SKM-1 treated with dmso at 0.1 percent for 144 hours (cell line): ENCODE data around the gene SNRPE.
"Not testable (repeated sequence)": the region's sequence is repeated elsewhere in the genome, so short reads cannot be mapped to it uniquely, and the experiment has no call there.

Experiments used
- DNase-seq: peaks from one replicate; lab custom pipeline; 2025; ENCODE audit not compliant: unreplicated experiment; lab: John Stamatoyannopoulos, UW

SNRPE gene

DNA sequence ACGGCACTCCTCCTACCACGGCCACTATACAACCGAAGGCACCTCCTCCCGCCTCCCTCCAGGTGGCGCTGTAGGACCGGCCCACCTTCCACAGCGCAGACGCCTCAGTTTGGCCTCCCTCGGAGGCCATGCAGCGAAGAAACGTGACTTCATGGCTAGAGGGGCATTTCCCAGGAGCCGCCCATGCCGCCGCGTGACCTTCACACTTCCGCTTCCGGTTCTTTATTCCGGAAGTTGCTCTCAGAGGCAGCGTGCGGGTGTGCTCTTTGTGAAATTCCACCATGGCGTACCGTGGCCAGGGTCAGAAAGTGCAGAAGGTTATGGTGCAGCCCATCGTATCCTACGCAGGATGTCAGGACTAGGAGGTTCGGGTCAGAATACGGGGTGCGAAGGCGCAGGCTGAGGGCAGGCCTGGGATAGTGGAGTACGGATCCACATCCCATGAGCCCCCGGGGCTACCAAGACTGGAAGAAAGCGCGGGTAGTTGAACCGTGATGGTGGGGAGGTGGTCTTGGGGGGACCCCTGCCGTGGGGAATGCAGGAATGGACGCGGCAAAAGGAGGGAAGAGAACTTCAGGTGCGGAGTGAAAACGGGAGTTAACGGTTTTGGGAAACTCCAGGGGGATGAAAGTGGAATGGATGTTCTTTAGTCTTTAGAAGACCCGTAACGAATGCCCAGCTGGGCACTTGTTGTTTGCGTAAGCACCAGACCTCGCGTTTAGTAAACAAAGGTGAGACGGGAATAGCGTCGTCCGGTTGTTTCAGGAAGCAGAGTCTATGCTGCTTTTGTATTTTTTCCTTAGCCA, at the start of gene SNRPE:
Gene SNRPE, plus strand, starts transcription at position 221 of the 806 bp plus-strand sequence. Its CDS starts 61 bp downstream, at position 282.
- DNase-seq, result peak; percentile 100

DNA sequence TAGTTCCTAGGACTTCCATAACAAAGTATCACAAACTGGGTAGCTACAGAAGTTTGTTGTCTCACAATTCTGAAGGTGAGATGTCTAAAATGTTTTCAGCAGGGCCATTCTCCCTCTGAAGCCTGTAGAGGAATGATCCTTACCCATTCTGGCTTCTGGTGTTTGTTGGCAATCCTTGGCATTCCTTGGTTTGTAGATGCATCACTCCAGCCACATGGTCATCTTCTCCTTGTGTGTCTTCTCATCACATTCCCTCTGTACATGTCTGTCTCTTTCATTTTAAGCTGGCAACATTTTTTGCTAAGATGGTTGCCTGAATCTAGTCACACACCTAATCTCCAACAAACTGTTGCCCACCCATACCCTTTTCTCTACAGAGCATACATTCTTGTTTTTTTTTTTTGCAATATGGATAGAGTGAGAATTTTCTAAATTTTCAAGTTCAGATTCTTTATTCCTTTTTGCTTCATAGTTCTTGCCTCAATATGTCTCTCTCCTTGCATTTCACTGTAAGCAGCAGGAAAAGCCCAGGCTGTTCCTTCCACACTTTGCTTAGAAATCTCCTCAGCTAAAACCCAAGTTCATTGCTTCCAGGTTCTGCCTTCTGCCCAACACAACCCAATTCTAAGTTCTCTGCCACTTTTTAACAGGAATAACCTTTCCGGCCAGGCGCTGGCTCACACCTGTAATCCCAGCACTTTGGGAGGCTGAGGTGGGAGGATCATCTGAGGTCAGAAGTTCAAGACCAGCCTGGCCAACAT, 47.6 kb upstream of the SNRPE start:
- DNase-seq, result no peak

DNA sequence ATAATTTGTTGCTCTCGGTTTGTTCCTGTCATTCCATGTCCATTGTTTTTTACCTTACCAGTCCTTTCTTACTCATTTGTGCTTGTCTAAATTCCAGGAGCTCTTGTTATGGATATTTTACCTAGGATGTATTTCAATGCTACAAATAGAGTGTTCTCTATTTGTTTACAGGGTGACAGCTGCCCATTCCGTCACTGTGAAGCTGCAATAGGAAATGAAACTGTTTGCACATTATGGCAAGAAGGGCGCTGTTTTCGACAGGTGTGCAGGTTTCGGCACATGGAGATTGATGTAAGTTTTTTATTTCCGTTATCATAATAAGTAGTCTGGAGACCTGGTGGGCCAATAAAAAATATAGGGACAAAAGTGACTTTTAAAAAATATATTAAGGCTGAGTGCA, 43.0 kb upstream of the SNRPE start:
- DNase-seq, result no peak

DNA sequence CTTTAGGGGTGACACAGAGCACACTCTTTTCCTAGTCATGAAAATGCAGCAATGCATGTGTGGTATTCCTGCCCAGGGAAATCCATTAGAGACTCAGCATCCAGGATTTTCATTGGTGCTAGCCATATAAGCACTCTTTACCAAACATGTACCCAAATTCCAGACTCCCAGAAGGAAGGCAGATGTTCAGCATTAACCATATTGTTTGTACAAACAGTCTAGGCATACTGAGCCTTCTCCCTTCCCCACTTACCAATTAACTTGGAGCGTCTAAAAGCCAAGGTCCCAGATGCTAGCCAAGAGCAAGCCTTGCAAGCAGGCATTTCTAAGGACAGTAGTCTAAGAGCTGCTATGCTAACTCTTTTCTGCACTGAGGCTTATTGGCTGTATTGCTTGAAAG, 38.1 kb upstream of the SNRPE start:
- DNase-seq, result no peak

DNA sequence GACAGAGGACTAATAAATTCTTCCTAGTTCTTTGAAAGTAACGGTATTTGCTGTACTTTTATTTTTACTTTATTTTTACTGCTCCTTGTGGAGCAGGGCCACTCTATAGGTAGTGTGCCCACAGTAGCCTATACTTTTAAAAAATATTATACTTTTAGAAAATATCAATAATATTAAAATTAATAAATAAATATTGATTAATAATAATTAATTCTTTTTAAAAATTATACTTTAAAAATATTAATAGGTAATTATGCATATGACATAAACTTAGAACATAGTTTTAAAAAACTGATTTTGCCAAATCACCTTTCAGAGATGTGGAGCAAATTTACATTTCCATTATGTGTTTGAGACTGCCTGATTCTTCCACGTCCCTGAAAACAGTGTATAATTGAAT, 35.2 kb upstream of the SNRPE start:
- no peak for DNase-seq

DNA sequence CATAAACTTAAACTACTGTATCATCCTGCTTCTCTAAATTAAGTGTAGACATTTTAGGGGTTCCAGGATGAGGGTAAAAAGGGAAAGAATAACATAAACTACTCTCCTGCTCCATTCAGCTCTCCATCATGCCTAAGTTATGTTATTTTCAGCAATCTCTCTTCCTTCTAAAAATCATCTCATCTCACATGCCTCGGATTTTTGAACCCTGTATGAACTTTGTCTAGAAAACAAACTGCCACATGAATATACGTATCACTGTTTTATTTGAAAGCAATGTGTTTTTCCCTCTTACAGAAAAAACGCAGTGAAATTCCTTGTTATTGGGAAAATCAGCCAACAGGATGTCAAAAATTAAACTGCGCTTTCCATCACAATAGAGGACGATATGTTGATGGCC, 33.4 kb upstream of the SNRPE start:
- DNase-seq, result no peak

GRCh38 chr1:203828503-203828902, 32.9 kb upstream of the SNRPE start:
- DNase-seq, result no peak

DNA sequence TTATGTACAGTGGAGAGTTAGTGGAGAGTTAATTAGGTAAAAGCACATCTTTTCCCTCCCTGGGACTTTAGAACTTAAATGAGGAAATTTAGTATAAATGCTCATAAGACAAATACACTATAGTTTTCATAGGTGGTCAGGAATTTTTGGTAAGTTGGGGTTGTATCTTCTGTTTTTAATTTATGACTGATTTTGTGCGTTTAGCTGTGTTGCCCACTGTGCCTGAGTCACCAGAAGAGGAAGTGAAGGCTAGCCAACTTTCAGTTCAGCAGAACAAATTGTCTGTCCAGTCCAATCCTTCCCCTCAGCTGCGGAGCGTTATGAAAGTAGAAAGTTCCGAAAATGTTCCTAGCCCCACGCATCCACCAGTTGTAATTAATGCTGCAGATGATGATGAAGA, 32.2 kb upstream of the SNRPE start:
- DNase-seq, result not testable (repeated sequence)

GRCh38 chr1:203835476-203835875, 25.9 kb upstream of the SNRPE start:
- no peak for DNase-seq

DNA sequence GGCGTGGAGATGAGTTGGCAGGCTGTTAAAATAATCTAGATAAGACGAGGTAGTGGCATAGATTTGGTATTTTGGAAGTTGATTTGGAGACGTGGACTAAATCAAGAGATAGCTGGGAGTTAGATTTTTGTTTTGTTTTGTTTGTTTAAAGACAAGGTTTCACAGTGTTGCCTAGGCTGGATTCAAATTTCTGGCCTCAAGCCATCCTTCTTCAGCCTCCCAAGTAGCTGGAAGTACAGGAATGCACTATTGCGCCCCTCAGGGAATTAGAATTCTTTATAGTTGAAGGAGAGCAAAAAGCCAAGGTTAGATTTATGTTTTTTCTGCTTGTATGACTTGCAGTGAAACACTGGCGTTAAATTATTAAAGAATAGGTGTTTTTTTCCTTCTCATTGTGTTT, 22.3 kb upstream of the SNRPE start:
- DNase-seq, result no peak

- DNase-seq, result no peak
These were observed 21.1 kb upstream of the SNRPE start for GRCh38 chr1:203840208-203840808.

DNA sequence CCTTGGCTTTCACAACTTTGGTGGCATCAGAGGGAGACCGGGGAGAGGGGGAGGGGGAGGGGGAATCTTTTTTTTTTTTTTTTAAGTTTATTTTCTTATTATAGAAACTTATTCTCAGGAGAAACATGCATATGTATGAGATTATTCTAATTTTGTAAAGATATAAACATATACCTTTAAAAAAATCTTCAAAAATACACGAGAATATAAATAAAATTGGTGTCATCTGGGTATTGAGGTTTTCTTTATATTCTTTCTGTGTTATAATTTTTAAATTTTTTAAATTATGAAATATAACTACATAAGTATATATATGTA, 18.9 kb upstream of the SNRPE start:
- no peak for DNase-seq

DNA sequence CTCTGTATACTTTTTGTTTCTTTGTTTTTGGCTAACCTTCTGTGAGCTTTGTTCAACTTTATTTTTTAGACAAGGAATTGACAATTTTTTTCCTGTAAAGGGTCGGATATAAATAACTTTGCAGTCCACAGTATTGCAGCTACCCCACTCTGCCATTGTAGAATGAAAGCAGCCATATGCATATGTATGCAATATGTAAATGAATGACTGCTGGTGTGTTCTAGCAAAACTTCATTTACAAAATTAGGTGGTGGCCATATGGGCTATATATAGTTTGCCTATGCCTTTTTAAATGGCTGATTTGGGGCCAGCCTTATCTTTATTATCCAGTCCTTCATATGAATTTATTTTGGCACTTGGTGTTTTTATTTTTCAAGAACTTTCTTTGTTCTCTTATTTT, 18.0 kb upstream of the SNRPE start:
- no peak for DNase-seq

- DNase-seq, result not testable (repeated sequence)
These were observed 8.3 kb upstream of the SNRPE start for GRCh38 chr1:203853112-203853511.

DNA sequence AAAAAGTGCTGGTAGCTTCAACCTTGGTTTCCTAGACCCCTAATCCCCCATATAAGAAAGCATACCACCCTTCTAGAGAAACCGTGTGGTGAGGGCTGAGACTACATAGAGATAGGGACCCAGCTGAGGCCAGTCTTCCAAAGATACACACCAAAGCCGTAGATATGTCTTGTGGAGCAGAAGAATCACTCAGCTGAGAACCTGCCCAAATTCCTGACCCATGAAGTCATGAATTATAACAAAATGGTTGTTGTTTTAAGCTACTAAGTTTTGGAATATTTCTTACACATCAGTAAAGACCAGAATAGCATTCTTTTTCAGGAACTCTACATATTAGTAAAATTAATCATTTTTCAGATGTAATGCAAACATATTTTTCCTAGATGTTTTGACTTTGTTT, 3.3 kb upstream of the SNRPE start:
- DNase-seq, result no peak

- no peak for DNase-seq
These were observed 2.4 kb upstream of the SNRPE start for GRCh38 chr1:203858975-203859374.

DNA sequence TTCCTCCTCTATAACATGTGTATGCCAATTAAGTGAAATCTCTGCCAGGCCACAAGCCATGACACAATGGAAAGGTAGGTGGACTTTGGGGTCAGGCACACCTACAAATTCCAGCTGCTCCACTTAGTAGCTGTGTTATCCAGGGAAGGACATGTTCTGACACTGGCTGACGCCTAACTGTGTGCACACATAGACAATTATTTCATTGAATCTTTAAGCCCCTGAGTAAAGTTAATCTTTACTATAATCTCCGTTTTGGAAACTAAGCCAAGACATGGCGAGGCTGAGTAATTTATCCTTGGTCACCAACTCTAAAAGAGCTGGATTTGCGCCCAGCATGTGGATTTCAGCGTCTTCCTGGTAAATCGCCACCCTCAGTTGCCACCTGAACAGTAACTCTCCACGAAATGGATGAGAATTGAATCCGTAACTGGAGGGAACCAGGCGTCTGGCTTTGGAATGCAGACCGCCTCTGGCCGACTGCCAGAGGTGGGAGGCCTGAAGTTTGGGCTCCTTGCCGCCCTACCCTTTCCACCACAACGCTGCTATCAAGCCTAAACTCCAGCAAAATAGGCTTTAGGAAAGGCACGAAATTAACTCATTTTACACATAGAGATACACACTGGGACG, 888 bp upstream of the SNRPE start:
- DNase-seq, result no peak

DNA sequence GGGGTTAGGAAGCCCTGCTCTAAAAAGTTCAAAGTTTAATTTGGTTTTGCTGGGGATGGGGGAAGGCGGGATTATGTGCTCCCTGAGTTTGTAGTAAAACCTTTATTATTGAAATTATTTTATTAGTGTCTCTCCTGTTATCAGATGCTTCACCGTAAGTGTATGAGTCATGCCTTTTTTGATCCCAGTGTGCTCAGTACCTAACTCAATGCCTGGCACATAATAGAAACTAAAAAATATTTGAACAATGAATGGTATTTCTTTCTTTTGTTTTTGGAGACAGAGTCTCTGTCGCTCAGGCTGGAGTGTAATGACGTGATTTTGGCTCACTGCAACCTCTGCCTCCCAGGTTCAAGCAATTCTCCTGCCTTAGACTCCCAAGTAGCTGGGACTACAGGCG, 6.4 kb downstream of the SNRPE start:
- DNase-seq, result no peak

DNA sequence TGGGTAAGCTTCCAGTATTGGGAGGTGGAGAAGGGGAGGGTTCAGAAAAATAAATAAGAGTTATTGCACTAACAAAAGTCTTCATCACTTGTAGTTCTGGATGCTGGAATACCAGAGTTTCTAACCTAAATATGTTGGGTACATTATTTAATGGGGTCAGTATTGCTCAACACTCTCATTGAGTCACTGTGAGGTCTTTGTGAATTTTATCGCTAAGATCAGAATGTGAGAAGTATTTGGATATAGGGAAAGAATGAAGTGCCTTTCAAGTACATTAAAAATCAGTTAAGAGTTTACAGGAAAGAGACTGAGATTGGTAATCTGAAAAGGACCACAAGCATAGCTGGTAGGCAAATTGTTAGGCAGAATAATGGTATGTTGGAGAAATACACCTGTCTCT, 8.8 kb downstream of the SNRPE start:
- DNase-seq, result no peak

GRCh38 chr1:203871114-203871880, 9.9 kb downstream of the SNRPE start:
- DNase-seq, result peak; percentile 77

GRCh38 chr1:203873094-203873493, 11.7 kb downstream of the SNRPE start:
- DNase-seq, result no peak
